ENCODE measurements around the gene VWA5A.

The VWA5A gene

GRCh38 chr11:124093330-124093729 is 21.9 kb upstream of the VWA5A start:
- no peak for DNase-seq (ENCODE audit: low read depth)
- H3K4me3 ChIP-seq (ENCODE audit: low read length) = no peak overlapping the region
- TF ChIP-seq CTCF (IDR thresholded peaks at IDR 0.05; ENCODE audit: insufficient read depth, low read depth, low read length, missing control alignments) = no peak

- TF ChIP-seq CTCF (IDR thresholded peaks at IDR 0.05; ENCODE audit: insufficient read depth, low read depth, low read length, missing control alignments) = no peak
- H3K4me3 ChIP-seq (ENCODE audit: low read length) = no peak overlapping the region
- no peak for DNase-seq (ENCODE audit: low read depth)
Observed at GRCh38 chr11:124094731-124095130, 20.5 kb upstream of the VWA5A start.

DNA sequence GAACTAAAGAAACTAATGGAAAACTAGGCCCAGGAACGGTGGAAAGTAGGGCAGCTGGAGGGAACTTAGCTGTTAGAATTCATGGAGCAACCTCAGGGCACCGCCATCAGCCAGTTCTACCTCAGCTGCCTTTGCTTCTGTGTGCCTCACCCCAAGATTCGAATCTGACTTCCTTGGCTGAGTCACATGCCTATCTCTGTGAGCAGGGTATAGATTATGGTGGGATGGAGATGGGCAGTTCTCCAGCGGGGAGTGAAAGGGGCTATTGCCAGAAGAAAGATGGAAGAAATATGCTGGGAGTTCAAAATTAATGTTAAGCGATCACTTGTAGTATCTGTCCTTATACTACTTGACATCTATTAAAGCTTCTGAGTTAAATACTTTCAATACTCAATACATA is 18.9 kb upstream of the VWA5A start:
- DNase-seq (ENCODE audit: low read depth) = no peak
- no peak for TF ChIP-seq CTCF (IDR thresholded peaks at IDR 0.05; ENCODE audit: insufficient read depth, low read depth, low read length, missing control alignments)
- H3K4me3 ChIP-seq (ENCODE audit: low read length) = no peak overlapping the region

GRCh38 chr11:124098141-124098540 is 17.1 kb upstream of the VWA5A start:
- no peak for DNase-seq (ENCODE audit: low read depth)
- no peak overlapping the region for H3K4me3 ChIP-seq (ENCODE audit: low read length)
- no peak for TF ChIP-seq CTCF (IDR thresholded peaks at IDR 0.05; ENCODE audit: insufficient read depth, low read depth, low read length, missing control alignments)

DNA sequence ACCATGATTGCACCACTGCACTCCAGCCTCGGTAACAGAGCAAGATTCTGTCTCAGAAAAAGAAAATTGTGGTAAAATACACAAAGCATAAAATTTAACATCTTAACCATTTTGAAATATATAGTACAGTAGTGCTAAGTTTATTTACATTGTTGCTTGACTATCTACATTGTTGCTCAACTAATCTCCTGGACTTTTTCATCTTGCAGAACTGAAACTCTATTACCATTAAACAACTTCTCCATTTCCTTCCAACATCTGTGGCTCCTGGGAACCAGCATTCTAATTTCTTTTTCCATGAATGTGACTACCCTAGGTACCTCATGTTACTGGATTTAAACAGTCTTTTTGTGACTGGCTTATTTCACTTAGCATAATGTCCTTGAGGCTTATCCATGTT is 13.5 kb upstream of the VWA5A start:
- no peak overlapping the region for H3K4me3 ChIP-seq (ENCODE audit: low read length)
- TF ChIP-seq CTCF (IDR thresholded peaks at IDR 0.05; ENCODE audit: insufficient read depth, low read depth, low read length, missing control alignments) = no peak
- no peak for DNase-seq (ENCODE audit: low read depth)

- no peak overlapping the region for H3K4me3 ChIP-seq (ENCODE audit: low read length)
- TF ChIP-seq CTCF (IDR thresholded peaks at IDR 0.05; ENCODE audit: insufficient read depth, low read depth, low read length, missing control alignments) = peak; percentile 43
- DNase-seq (ENCODE audit: low read depth) = peak; percentile 47
Observed at GRCh38 chr11:124108156-124108555, 7.1 kb upstream of the VWA5A start.

- TF ChIP-seq CTCF (IDR thresholded peaks at IDR 0.05; ENCODE audit: insufficient read depth, low read depth, low read length, missing control alignments) = no peak
- no peak overlapping the region for H3K4me3 ChIP-seq (ENCODE audit: low read length)
- DNase-seq (ENCODE audit: low read depth) = no peak
Observed at GRCh38 chr11:124109377-124109776, 5.9 kb upstream of the VWA5A start.

All from epithelial cell of esophagus (primary cell).